H1 (cell line): ENCODE data around the gene USP13. TPM values are rescaled to one million over a fixed set of nuclear protein-coding genes. Genes with fewer than 3 reads are reported as not detected.

Source experiments
- CTCF ChIA-PET: fragments of 300-600 bp; sonication (Branson Sonifier 250); formaldehyde crosslinking; loops from one replicate; lab custom pipeline; 2021; ENCODE audit not compliant: partially characterized antibody; lab: Charles Lee
- POLR2A ChIA-PET: fragments of 300-600 bp; sonication (Branson Sonifier 250); formaldehyde crosslinking; loops from one replicate; lab custom pipeline; 2021; ENCODE audit warnings: inconsistent platforms; ENCODE audit not compliant: partially characterized antibody; lab: Charles Lee
- DNase-seq, 2 experiments: peaks; one replicate each; pipeline versions ENCODE4 v3.0.0 to v3.0.0-alpha.2; 2010 to 2022; ENCODE audit warnings: low spot score in 2 of 2, low read depth in 1 of 2, mixed read lengths in 1 of 2
- FAIRE-seq: peaks from 2 replicates; lab custom pipeline; 2011; peaks lifted over from hg19 to GRCh38; lab: Jason Lieb, UNC
- H2AFZ ChIP-seq: 2 replicates; pipeline ENCODE4 v1.8.1; 2012; ENCODE audit warnings: low read length, inconsistent platforms
- H2AK5ac ChIP-seq: 2 replicates; pipeline ENCODE4 v1.6.1; 2013; ENCODE audit warnings: low read depth, low read length
- H2BK120ac ChIP-seq: replicated peaks from 2 replicates; pipeline ENCODE3; 2013; ENCODE audit warnings: low read depth, low read length, inconsistent platforms
- H2BK12ac ChIP-seq: 2 replicates; pipeline ENCODE4 v1.6.1; 2013; ENCODE audit warnings: low read depth, low read length
- H2BK15ac ChIP-seq: 2 replicates; pipeline ENCODE4 v1.6.1; 2013; ENCODE audit warnings: low read length
- H2BK20ac ChIP-seq: 2 replicates; pipeline ENCODE4 v1.6.1; 2013; ENCODE audit warnings: low read length
- H2BK5ac ChIP-seq: 2 replicates; pipeline ENCODE4 v1.6.1; 2013; ENCODE audit warnings: low read depth, low read length
- H3K14ac ChIP-seq: 2 replicates; pipeline ENCODE4 v1.6.1; 2013; ENCODE audit warnings: inconsistent platforms; ENCODE audit not compliant: insufficient read length
- H3K18ac ChIP-seq: 2 replicates; pipeline ENCODE4 v1.6.1; 2013; ENCODE audit warnings: low read length; ENCODE audit errors: extremely low read depth
- H3K23ac ChIP-seq: 2 replicates; pipeline ENCODE4 v1.6.1; 2013; ENCODE audit warnings: inconsistent platforms; ENCODE audit not compliant: insufficient read length
- H3K23me2 ChIP-seq: 2 replicates; pipeline ENCODE4 v1.6.1; 2013; ENCODE audit warnings: low read depth, low read length
- H3K27ac ChIP-seq: 2 replicates; pipeline ENCODE4 v1.6.1; 2011; ENCODE audit warnings: low read depth, low read length, inconsistent platforms
- H3K27me3 ChIP-seq, 4 experiments: replicated peaks in 1 of 4; 1 replicate in 1 of 4; 2 replicates in 3 of 4; pipeline versions ENCODE4 v1.6.1 to v1.8.1; 2011 to 2013; ENCODE audit warnings: low read length in 3 of 4, mild to moderate bottlenecking in 3 of 4, inconsistent platforms in 2 of 4, mixed read lengths in 2 of 4, moderate library complexity in 1 of 4; ENCODE audit not compliant: control insufficient read depth in 3 of 4, insufficient read depth in 3 of 4; ENCODE audit errors: extremely low read depth in 1 of 4
- H3K36me3 ChIP-seq, 4 experiments: 2 replicates each; pipeline versions ENCODE4 v1.6.1 to v1.8.1; 2011 to 2013; ENCODE audit warnings: mild to moderate bottlenecking in 4 of 4, low read length in 3 of 4, moderate library complexity in 2 of 4, control low read depth in 1 of 4, inconsistent platforms in 1 of 4; ENCODE audit not compliant: insufficient read depth in 4 of 4, control insufficient read depth in 2 of 4
- H3K4ac ChIP-seq: replicated peaks from 2 replicates; pipeline ENCODE3; 2013; ENCODE audit warnings: low read length, low read depth, mixed read lengths, inconsistent platforms; ENCODE audit not compliant: insufficient read length
- H3K4me1 ChIP-seq, 4 experiments: replicated peaks in 1 of 4; 1 replicate in 1 of 4; 2 replicates in 3 of 4; pipeline versions ENCODE4 v1.6.1 to v1.8.1; 2011 to 2013; ENCODE audit warnings: low read length in 3 of 4, inconsistent platforms in 2 of 4, mixed read lengths in 1 of 4; ENCODE audit not compliant: insufficient read depth in 4 of 4, control insufficient read depth in 3 of 4
- H3K4me2 ChIP-seq, 2 experiments: 2 replicates each; pipeline versions ENCODE4 v1.6.1 to v1.8.1; 2011 to 2013; ENCODE audit warnings: low read depth in 2 of 2, low read length in 2 of 2, control low read depth in 1 of 2, inconsistent platforms in 1 of 2, mild to moderate bottlenecking in 1 of 2; ENCODE audit not compliant: insufficient read depth in 1 of 2
- H3K4me3 ChIP-seq, 4 experiments: fragments of 200-600, 300-600 bp in 1 of 4; sonication (generic), shearing (Covaris generic), sonication (Bioruptor Twin) in 1 of 4; 2 replicates each; pipeline versions ENCODE4 v1.5.1 to v1.8.1; 2011 to 2016; ENCODE audit warnings: low read length in 4 of 4, low read depth in 3 of 4, control low read depth in 2 of 4, inconsistent platforms in 2 of 4, mild to moderate bottlenecking in 2 of 4, mixed read lengths in 1 of 4, moderate library complexity in 1 of 4; ENCODE audit not compliant: insufficient read depth in 2 of 4; ENCODE audit errors: extremely low read depth in 1 of 4
- H3K56ac ChIP-seq: replicated peaks from 2 replicates; pipeline ENCODE3; 2013; ENCODE audit warnings: low read depth, mild to moderate bottlenecking, mixed read lengths, low read length, inconsistent platforms; ENCODE audit not compliant: insufficient read length
- H3K79me1 ChIP-seq: 2 replicates; pipeline ENCODE4 v1.6.1; 2013; ENCODE audit warnings: low read depth, low read length, control low read depth
- H3K79me2 ChIP-seq, 2 experiments: 2 replicates each; pipeline versions ENCODE4 v1.6.1 to v1.8.1; 2012 to 2013; ENCODE audit warnings: low read length in 2 of 2, mild to moderate bottlenecking in 2 of 2, inconsistent platforms in 1 of 2; ENCODE audit not compliant: insufficient read depth in 2 of 2, control insufficient read depth in 1 of 2
- H3K9ac ChIP-seq, 4 experiments: replicated peaks in 1 of 4; 1 replicate in 1 of 4; 2 replicates in 3 of 4; pipeline versions ENCODE4 v1.6.1 to v1.8.1; 2011 to 2013; ENCODE audit warnings: low read depth in 3 of 4, low read length in 3 of 4, control low read depth in 2 of 4, mild to moderate bottlenecking in 2 of 4, moderate library complexity in 2 of 4, inconsistent platforms in 1 of 4; ENCODE audit errors: extremely low read depth in 1 of 4
- H3K9me3 ChIP-seq, 2 experiments: 2 replicates each; pipeline versions ENCODE4 v1.6.1 to v1.8.1; 2012 to 2013; ENCODE audit warnings: mild to moderate bottlenecking in 2 of 2, moderate library complexity in 2 of 2, control low read depth in 1 of 2, inconsistent platforms in 1 of 2, low read depth in 1 of 2, low read length in 1 of 2, mixed read lengths in 1 of 2; ENCODE audit not compliant: insufficient read depth in 2 of 2
- H4K20me1 ChIP-seq, 2 experiments: replicated peaks in 1 of 2; 2 replicates each; pipeline versions ENCODE3 to v1.8.1; 2011 to 2013; ENCODE audit warnings: inconsistent platforms in 2 of 2, low read length in 2 of 2, mild to moderate bottlenecking in 1 of 2; ENCODE audit not compliant: insufficient read depth in 2 of 2, control insufficient read depth in 1 of 2
- H4K5ac ChIP-seq: 2 replicates; pipeline ENCODE4 v1.6.1; 2013; ENCODE audit warnings: low read length, low read depth, mixed read lengths, inconsistent platforms; ENCODE audit not compliant: insufficient read length
- H4K8ac ChIP-seq: 2 replicates; pipeline ENCODE4 v1.8.0; 2013; ENCODE audit warnings: mild to moderate bottlenecking, moderate library complexity, low read length, inconsistent platforms; ENCODE audit not compliant: insufficient read depth; ENCODE audit errors: extremely low read depth
- H4K91ac ChIP-seq: replicated peaks from 2 replicates; pipeline ENCODE3; 2013; ENCODE audit warnings: low read length, mixed read lengths, inconsistent platforms; ENCODE audit not compliant: insufficient read length
- BACH1 ChIP-seq: IDR thresholded peaks from 2 replicates; pipeline ENCODE4 v1.6.1; 2012; ENCODE audit warnings: low read length, improper control_type of control experiment
- BCL11A ChIP-seq, 2 experiments: IDR thresholded peaks; one replicate each; pipeline ENCODE4 v1.6.1; 2011; ENCODE audit warnings: low read depth in 2 of 2, low read length in 2 of 2, mild to moderate bottlenecking in 2 of 2
- BRCA1 ChIP-seq: IDR thresholded peaks from 2 replicates; pipeline ENCODE4 v1.6.1; 2012; ENCODE audit warnings: low read depth, low read length, improper control_type of control experiment
- EGR1 ChIP-seq: IDR thresholded peaks from 2 replicates; pipeline ENCODE4 v1.6.1; 2011; ENCODE audit warnings: low read depth, low read length, borderline replicate concordance
- HDAC2 ChIP-seq, 2 experiments: fragments of 300-600 bp in 1 of 2; sonication (generic) in 1 of 2; IDR thresholded peaks; 2 replicates each; pipeline ENCODE4 v1.6.1; 2011 to 2012; ENCODE audit warnings: low read depth in 2 of 2, low read length in 2 of 2, mild to moderate bottlenecking in 2 of 2, moderate library complexity in 2 of 2, borderline replicate concordance in 1 of 2, inconsistent platforms in 1 of 2
- KDM1A ChIP-seq: fragments of 200-600, 300-600 bp; sonication (generic); IDR thresholded peaks from 2 replicates; pipeline ENCODE4 v1.7.1; 2016; ENCODE audit warnings: mild to moderate bottlenecking, low read length, borderline replicate concordance
- MAFK ChIP-seq: IDR thresholded peaks from 2 replicates; pipeline ENCODE4 v1.6.1; 2012; ENCODE audit warnings: low read depth, mild to moderate bottlenecking, improper control_type of control experiment, low read length
- NANOG ChIP-seq: IDR thresholded peaks from 2 replicates; pipeline ENCODE4 v1.6.1; 2011; ENCODE audit warnings: low read length, low read depth, mild to moderate bottlenecking, inconsistent platforms; ENCODE audit not compliant: insufficient read depth, poor library complexity, severe bottlenecking
- PHF8 ChIP-seq: fragments of 200-600 bp; sonication (generic); conservative IDR thresholded peaks from 2 replicates; pipeline ENCODE4 v1.7.1; 2012; ENCODE audit warnings: low read depth, mild to moderate bottlenecking, inconsistent platforms, low read length, moderate library complexity
- POLR2A ChIP-seq, 2 experiments: IDR thresholded peaks; 1 replicate in 1 of 2; 2 replicates in 1 of 2; pipeline ENCODE4 v1.6.1; 2011; ENCODE audit warnings: low read depth in 2 of 2, low read length in 2 of 2, mild to moderate bottlenecking in 2 of 2; ENCODE audit errors: control extremely low read depth in 1 of 2
- SIX5 ChIP-seq: IDR thresholded peaks from 2 replicates; pipeline ENCODE4 v1.6.1; 2011; ENCODE audit warnings: mild to moderate bottlenecking, low read depth, low read length
- USF2 ChIP-seq: IDR thresholded peaks from 2 replicates; pipeline ENCODE4 v1.6.1; 2011; ENCODE audit warnings: low read length, improper control_type of control experiment
- ZNF274 ChIP-seq: IDR thresholded peaks from 2 replicates; pipeline ENCODE4 v1.7.0; 2012; ENCODE audit warnings: low read length, borderline replicate concordance; ENCODE audit errors: extremely low read depth
- WGBS, 2 experiments: shearing (Covaris generic) in 1 of 2; methylation state at CpG; one replicate each; pipeline versions ENCODE4 v1.1.6 to v1.1.7; 2013 to 2015; ENCODE audit warnings: low lambda C conversion rate in 2 of 2, mixed read lengths in 2 of 2, inconsistent platforms in 1 of 2, low coverage in 1 of 2, missing lambda C conversion rate in 1 of 2; ENCODE audit not compliant: insufficient replicate concordance in 2 of 2, insufficient coverage in 1 of 2, insufficient read length in 1 of 2; ENCODE audit errors: extremely low coverage in 1 of 2, missing lambda C conversion rate in 1 of 2; 5-methylcytosine and 5-hydroxymethylcytosine counted together
- polyA plus RNA-seq, 7 experiments: library from polyadenylated mRNA; depleted of rRNA in 3 of 7; stranded (reverse) in 5 of 7; unstranded in 2 of 7; fragments of >200 nt in 5 of 7; fragments of 200-250 nt in 2 of 7; gene quantifications; 1 replicate in 5 of 7; 2 replicates in 1 of 7; 4 replicates in 1 of 7; pipeline versions ENCODE4 v1.2.1 to v1.2.3, GENCODE V29; 2011 to 2013; ENCODE audit warnings: missing spikeins in 2 of 7, mixed read lengths in 2 of 7
- total RNA-seq: library from RNA; stranded (reverse); fragmentation: NEBNext Ultra II Directional; extraction: Animal tissue kit (Norgen Biotek cat#: 25700); gene quantifications from 2 replicates; pipeline ENCODE4 v1.2.1, GENCODE V29; 2021

USP13 gene
- total and polyA plus RNA-seq, 2 of the 8 experiments (the other 6 are each of a cell fraction or from before 2014, with no cell fraction given) = 7.9 to 25.9 TPM

GRCh38 chr3:179832333-179832854 lies 179.6 kb downstream of the USP13 start:
- Histone ChIP-seq H3K9me3 (no peaks in the 10 kb centered on the region), H3K4me2 (no peak overlapping the region), H3K36me3 (no peaks in the 10 kb centered on the region), H3K4me1 (no peaks in the 10 kb centered on the region), H2AK5ac (no peak overlapping the region), H3K56ac (no peak overlapping the region), H3K14ac (no peak overlapping the region), H3K9ac (no peak overlapping the region), H2BK20ac (no peak overlapping the region), H4K20me1 (no peaks in the 10 kb centered on the region), H3K4ac (no peak overlapping the region), H3K27ac (no peak overlapping the region), H2BK15ac (no peak overlapping the region), H3K23ac (no peak overlapping the region), H3K18ac (no peak overlapping the region), H4K8ac (no peak overlapping the region), H3K4me3 (no peak overlapping the region), H4K5ac (no peak overlapping the region), H3K79me2 (no peaks in the 10 kb centered on the region), H2BK5ac (no peak overlapping the region), H2BK12ac (peak overlapping the region; percentile 68; the same call in 1 of the 2 replicates), H4K91ac (no peak overlapping the region), H2AFZ (no peak overlapping the region), H3K27me3 (no peaks in the 10 kb centered on the region), H3K23me2 (peaks cover 7% of the 10 kb centered on the region; the same call in 1 of the 2 replicates), H2BK120ac (no peak overlapping the region), H3K79me1 (no peaks in the 10 kb centered on the region)
- FAIRE-seq (no peak), DNase-seq (no peak)
- POLR2A ChIA-PET = interaction anchor here (0.7 kb wide), 1 partner anchor 778 kb away, joined by 3 read pairs; no protein-coding TSS in a partner anchor
- CTCF ChIA-PET = interaction anchor here (0.7 to 1.3 kb wide), 4 partner anchors 10 to 59 kb away, joined by 3 to 5 read pairs (median 4); no protein-coding TSS in a partner anchor
- 85 to 100% methylated on average over 3 of the region's 3 CpGs for WGBS, 2 experiments
- no peak for TF ChIP-seq USF2
- TF ChIP-seq EGR1 = no peak
- TF ChIP-seq KDM1A = no peak
- no peak for TF ChIP-seq SIX5
- TF ChIP-seq PHF8 = no peak
- no peak for TF ChIP-seq ZNF274
- TF ChIP-seq HDAC2 (IDR thresholded peaks at IDR 0.05; ENCODE audit: borderline replicate concordance in 1 of 2, low read depth in 2 of 2, low read length in 2 of 2) = no peak
- no peak for TF ChIP-seq NANOG
- TF ChIP-seq BACH1 = no peak
- TF ChIP-seq POLR2A (IDR thresholded peaks at IDR 0.05; ENCODE audit: control extremely low read depth in 1 of 2, low read depth in 2 of 2, low read length in 2 of 2) = no peak
- no peak for TF ChIP-seq BCL11A (IDR thresholded peaks at IDR 0.05; ENCODE audit: low read depth in 2 of 2, low read length in 2 of 2)
- TF ChIP-seq MAFK = no peak
- TF ChIP-seq BRCA1 = no peak
